WI38 (cell line): ENCODE data around the gene AP3D1.

ENCODE experiments used
- H3K4me3 ChIP-seq: 2 replicates; pipeline ENCODE4 v1.5.1; 2011; ENCODE audit warnings: low read depth, mild to moderate bottlenecking, control low read depth, low read length
- CTCF ChIP-seq: IDR thresholded peaks from 2 replicates; pipeline ENCODE4 v1.5.1; 2012; ENCODE audit warnings: low read depth, mild to moderate bottlenecking, control low read depth, low read length

Gene AP3D1

GRCh38 chr19:2054763-2055162 lies 96.6 kb downstream of the AP3D1 start:
- TF ChIP-seq CTCF: no peak

GRCh38 chr19:2053601-2054389 lies 97.6 kb downstream of the AP3D1 start:
- no peak for TF ChIP-seq CTCF
- no peak overlapping the region for H3K4me3 ChIP-seq

More at GRCh38 chr19:2054763-2055162, 96.6 kb downstream of the AP3D1 start:
- H3K4me3 ChIP-seq: no peak overlapping the region

GRCh38 chr19:2051773-2052704 lies 99.3 kb downstream of the AP3D1 start:
- H3K4me3 ChIP-seq: no peak overlapping the region
- no peak for TF ChIP-seq CTCF

GRCh38 chr19:2050991-2051772 lies 100.2 kb downstream of the AP3D1 start, which contains the start of gene MKNK2:
TSS of gene MKNK2 (minus strand) at chr19:2051244. CDS start at chr19:2050851, 393 bp downstream.
- H3K4me3 ChIP-seq: peak within 1 kb of the TSS; percentile 84
- 0 out of 2 replicates have a peak, but pooled peaks have one; percentile 10 for TF ChIP-seq CTCF
